ENCODE measurements around the gene PCNX4. TPM values are rescaled to one million over a fixed set of nuclear protein-coding genes. Genes with fewer than 3 reads are reported as not detected.

The PCNX4 gene
- total RNA-seq, 2 donors from 2014 or later: 19.7 to 23.6 TPM

DNA sequence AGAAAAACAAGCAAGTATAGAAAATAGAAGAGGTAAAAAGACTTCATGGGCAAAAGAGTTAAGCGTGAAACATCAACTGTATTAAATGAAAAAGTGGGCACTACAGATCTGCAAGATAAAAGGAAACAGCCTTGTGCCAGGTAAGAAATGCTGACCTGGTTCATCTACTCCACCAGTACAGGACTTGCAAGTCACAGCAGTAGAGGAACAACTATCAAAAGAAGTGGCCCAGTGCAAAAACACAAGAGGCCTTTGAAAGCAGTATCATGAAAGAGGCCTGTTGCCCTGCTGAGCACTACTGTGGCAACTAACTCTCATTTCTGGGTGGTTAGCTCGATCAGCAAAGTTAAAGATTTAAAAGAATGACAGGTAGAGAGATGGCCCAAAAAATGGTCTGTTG is 62.9 kb downstream of the PCNX4 start:
- TF ChIP-seq, protein P1, sequence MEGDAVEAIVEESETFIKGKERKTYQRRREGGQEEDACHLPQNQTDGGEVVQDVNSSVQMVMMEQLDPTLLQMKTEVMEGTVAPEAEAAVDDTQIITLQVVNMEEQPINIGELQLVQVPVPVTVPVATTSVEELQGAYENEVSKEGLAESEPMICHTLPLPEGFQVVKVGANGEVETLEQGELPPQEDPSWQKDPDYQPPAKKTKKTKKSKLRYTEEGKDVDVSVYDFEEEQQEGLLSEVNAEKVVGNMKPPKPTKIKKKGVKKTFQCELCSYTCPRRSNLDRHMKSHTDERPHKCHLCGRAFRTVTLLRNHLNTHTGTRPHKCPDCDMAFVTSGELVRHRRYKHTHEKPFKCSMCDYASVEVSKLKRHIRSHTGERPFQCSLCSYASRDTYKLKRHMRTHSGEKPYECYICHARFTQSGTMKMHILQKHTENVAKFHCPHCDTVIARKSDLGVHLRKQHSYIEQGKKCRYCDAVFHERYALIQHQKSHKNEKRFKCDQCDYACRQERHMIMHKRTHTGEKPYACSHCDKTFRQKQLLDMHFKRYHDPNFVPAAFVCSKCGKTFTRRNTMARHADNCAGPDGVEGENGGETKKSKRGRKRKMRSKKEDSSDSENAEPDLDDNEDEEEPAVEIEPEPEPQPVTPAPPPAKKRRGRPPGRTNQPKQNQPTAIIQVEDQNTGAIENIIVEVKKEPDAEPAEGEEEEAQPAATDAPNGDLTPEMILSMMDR (IDR thresholded peaks at IDR 0.05): no peak
- Histone ChIP-seq H3K9ac (ENCODE audit: low read depth in 2 of 2, low read length in 2 of 2) (no peak overlapping the region), H3K4me1 (no peaks in the 10 kb centered on the region), H3K4me3 (no peak overlapping the region), H3K36me3 (no peaks in the 10 kb centered on the region), H3K9me3 (no peaks in the 10 kb centered on the region), H3K27ac (no peak overlapping the region), H3K27me3 (no peaks in the 10 kb centered on the region)
- intact Hi-C loops (cut with DNase I): no loop called here
- no peak for DNase-seq

DNA sequence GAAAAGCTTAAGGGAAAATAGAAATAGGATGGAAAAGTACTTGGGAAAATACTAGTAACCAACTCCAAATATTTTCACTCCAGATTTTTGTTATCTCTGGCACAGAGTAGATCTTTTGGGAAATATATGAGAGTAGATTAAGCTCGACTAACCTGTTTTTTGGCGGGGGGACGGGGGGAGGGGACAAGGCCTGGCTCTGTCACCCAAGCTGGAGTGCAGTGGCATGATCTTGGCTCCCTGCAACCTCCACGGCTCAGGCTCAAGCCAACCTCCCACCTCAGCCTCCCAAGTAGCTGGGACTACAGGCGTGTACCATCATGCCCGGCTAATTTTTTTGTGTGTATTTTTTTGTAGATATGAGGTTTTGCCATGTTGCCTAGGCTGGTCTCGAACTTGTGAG is 68.7 kb downstream of the PCNX4 start:
- no peak for DNase-seq
- Histone ChIP-seq H3K27ac (no peak overlapping the region), H3K4me1 (no peaks in the 10 kb centered on the region), H3K9me3 (no peaks in the 10 kb centered on the region), H3K27me3 (no peaks in the 10 kb centered on the region), H3K36me3 (no peaks in the 10 kb centered on the region), H3K9ac (ENCODE audit: low read depth in 2 of 2, low read length in 2 of 2) (no peak overlapping the region), H3K4me3 (no peak overlapping the region)
- intact Hi-C loops (cut with DNase I): loop anchor here (10.0 kb wide), 1 partner anchor 66 kb away; the partner anchor contains the start of gene PCNX4
- TF ChIP-seq, protein P1 (IDR thresholded peaks at IDR 0.05): no peak

DNA sequence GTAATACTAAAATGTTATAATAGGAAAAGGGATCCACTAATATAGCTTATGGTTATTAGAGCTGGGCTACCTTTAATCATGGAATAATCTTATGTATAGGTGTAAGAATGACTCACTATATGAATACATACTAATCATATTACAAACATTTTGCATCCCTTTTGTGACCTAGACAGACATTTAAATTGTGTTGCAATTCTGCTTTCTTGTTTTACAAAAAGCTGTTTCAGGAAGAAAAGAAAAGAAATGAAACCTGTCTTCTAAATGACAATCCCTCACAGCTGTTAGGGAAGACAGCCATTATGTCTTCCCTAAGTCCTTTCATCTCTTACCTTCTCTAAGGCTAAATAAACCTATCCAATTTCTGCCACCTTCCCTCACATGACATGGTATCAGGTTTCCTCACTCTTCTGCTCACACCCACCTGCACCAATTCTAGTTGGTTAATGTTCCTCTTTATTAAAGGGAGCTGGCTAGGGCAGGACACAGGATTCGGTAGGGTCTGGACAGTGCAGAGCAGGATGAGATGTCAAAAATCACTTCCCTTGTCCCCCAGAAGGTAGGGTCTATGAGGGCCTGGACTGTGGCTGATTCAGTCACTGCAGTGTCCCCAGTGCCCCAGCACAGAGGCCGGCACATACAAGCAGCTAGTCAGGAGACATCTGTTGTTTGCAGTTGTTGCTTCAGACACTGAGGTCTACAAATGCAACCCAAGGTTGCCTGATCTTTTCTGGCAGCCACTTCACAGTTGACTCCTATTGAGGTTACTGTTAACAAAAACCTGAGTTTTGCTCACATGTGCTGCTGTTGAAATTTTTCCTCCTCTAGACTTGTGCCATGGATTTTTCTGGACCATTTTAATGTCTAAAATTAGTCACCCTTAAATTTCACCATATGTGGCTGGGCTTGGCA is 69.7 kb downstream of the PCNX4 start:
- Histone ChIP-seq H3K9me3 (no peaks in the 10 kb centered on the region), H3K4me1 (no peaks in the 10 kb centered on the region), H3K4me3 (no peak overlapping the region), H3K27ac (no peak overlapping the region), H3K36me3 (no peaks in the 10 kb centered on the region), H3K9ac (ENCODE audit: low read depth in 2 of 2, low read length in 2 of 2) (no peak overlapping the region), H3K27me3 (no peaks in the 10 kb centered on the region)
- DNase-seq: no peak
- TF ChIP-seq, protein P1 (IDR thresholded peaks at IDR 0.05): no peak
- intact Hi-C loops (cut with DNase I): loop anchor here (10.0 kb wide), 1 partner anchor 67 kb away; the partner anchor contains the start of gene PCNX4

DNA sequence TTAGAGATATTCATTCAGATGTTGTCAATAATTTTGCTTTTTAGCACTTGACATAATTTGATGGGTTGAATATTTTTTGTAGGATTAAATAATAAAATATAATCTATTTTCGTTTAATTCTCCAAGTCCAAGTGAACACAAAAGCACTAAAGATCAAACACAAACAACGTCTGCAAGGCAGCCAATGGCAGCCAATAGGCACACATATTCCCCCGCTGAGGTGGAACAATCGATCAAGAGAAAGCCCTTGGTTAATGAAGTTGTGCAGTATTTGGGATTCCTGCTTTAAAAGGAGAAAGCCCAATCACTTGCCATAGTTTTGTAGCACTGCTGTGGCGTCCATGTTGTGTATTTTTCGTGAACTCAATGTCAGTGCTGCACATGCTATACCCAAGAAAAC is 72.0 kb downstream of the PCNX4 start:
- H3K4me1 ChIP-seq: no peaks in the 10 kb centered on the region
- no peaks in the 10 kb centered on the region for H3K9me3 ChIP-seq
- H3K27ac ChIP-seq: no peak overlapping the region
- H3K36me3 ChIP-seq: no peaks in the 10 kb centered on the region
- no peak overlapping the region for H3K4me3 ChIP-seq
- H3K27me3 ChIP-seq: no peaks in the 10 kb centered on the region
- no peak for DNase-seq
- TF ChIP-seq, protein P1 (IDR thresholded peaks at IDR 0.05): no peak
- intact Hi-C loops (cut with DNase I): loop anchor here (10.0 kb wide), 1 partner anchor 69 kb away; the partner anchor contains the start of gene PCNX4
- H3K9ac ChIP-seq (ENCODE audit: low read depth in 2 of 2, low read length in 2 of 2): no peak overlapping the region

DNA sequence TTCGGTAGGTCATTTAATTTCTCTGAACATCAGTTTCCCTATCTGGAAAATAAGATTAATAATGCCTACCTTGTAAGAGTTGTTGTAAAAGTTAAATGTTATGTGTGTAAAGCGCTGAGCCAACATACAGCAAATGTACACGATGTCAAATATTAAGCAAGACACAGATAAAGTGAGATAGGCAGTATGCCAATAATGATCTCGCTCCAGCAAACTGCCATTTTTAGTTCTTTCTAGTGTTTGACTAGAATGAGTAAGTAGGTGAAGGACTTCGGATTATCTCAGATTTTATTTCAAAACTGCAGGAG is 72.6 kb downstream of the PCNX4 start:
- Histone ChIP-seq H3K9ac (ENCODE audit: low read depth in 2 of 2, low read length in 2 of 2) (peak overlapping the region; percentile 88 to 91), H3K9me3 (no peaks in the 10 kb centered on the region), H3K4me3 (peak overlapping the region; percentile 91), H3K27me3 (no peaks in the 10 kb centered on the region), H3K36me3 (no peaks in the 10 kb centered on the region), H3K4me1 (no peaks in the 10 kb centered on the region), H3K27ac (peak overlapping the region; percentile 96)
- intact Hi-C loops (cut with DNase I): loop anchor here (10.0 kb wide), 1 partner anchor 70 kb away; the partner anchor contains the start of gene PCNX4
- DNase-seq: no peak
- TF ChIP-seq, protein P1 (IDR thresholded peaks at IDR 0.05): no peak
